ENCODE results near the gene CFAP47. TPM values are rescaled to one million over a fixed set of nuclear protein-coding genes. Genes with fewer than 3 reads are reported as not detected.

CFAP47 gene
- total and polyA plus RNA-seq, 2 of the 8 experiments (the other 6 are each of a cell fraction or from before 2014, with no cell fraction given): 0.04 TPM; not detected in 1

DNA sequence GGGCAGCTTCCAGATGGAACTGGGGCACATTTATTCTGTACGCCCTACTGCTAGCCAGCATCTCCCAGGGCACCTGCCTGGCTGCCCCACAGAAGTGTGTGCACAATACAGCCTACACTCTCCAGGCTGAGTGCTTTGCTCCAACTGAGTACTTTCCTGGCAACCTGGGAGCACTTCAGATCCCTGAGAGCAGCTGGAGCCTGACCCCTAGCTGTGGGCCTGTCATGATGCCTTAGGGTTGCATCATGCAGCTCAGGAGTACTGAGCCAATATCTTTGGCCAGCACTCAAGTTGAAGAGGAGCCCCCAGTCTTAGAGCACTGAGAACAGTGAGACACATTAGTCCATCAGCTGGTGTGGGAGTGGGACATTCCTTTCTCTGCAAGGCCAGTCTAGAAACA lies 321.9 kb downstream of the CFAP47 start:
- H3K14ac ChIP-seq (ENCODE audit: insufficient read length): no peak overlapping the region
- no peak overlapping the region for H3K4me2 ChIP-seq (ENCODE audit: insufficient read depth in 1 of 2, low read depth in 2 of 2, low read length in 2 of 2)
- no peak overlapping the region; the same call in 1 of the 2 replicates for H3K18ac ChIP-seq (ENCODE audit: extremely low read depth, low read length)
- H4K5ac ChIP-seq (ENCODE audit: insufficient read length, low read depth, low read length): no peak overlapping the region
- no peaks in the 10 kb centered on the region for H3K9me3 ChIP-seq (ENCODE audit: insufficient read depth in 2 of 2, low read depth in 1 of 2, low read length in 1 of 2)
- H2BK12ac ChIP-seq (ENCODE audit: low read depth, low read length): no peak overlapping the region
- no peak overlapping the region for H3K4me3 ChIP-seq (ENCODE audit: extremely low read depth in 1 of 4, insufficient read depth in 2 of 4, low read depth in 3 of 4, low read length in 4 of 4)
- H2AFZ ChIP-seq (ENCODE audit: low read length): no peak overlapping the region
- no peak overlapping the region for H3K9ac ChIP-seq (replicated peaks in 1 of 4; ENCODE audit: extremely low read depth in 1 of 4, low read depth in 3 of 4, low read length in 3 of 4)
- H3K23me2 ChIP-seq (ENCODE audit: low read depth, low read length): no peaks in the 10 kb centered on the region
- H2BK120ac ChIP-seq (replicated peaks; ENCODE audit: low read depth, low read length): no peak overlapping the region
- H4K8ac ChIP-seq (ENCODE audit: extremely low read depth, insufficient read depth, low read length): no peak overlapping the region
- no peaks in the 10 kb centered on the region for H3K79me1 ChIP-seq (ENCODE audit: low read depth, low read length)
- no peak overlapping the region for H3K23ac ChIP-seq (ENCODE audit: insufficient read length)
- no peaks in the 10 kb centered on the region for H3K4me1 ChIP-seq (replicated peaks in 1 of 4; ENCODE audit: control insufficient read depth in 3 of 4, insufficient read depth in 4 of 4, low read length in 3 of 4)
- WGBS, 2 experiments (ENCODE audit: extremely low coverage in 1 of 2, insufficient coverage in 1 of 2, insufficient read length in 1 of 2, insufficient replicate concordance in 2 of 2, low coverage in 1 of 2, low lambda C conversion rate in 2 of 2, missing lambda C conversion rate in 1 of 2): 100% methylated on average over 1 of the region's 1 CpG; no CpG with 5 or more reads in 1 of the 2 experiments
- FAIRE-seq (no peak), DNase-seq (ENCODE audit: low read depth in 1 of 2, low spot score in 2 of 2) (no peak)
- H2AK5ac ChIP-seq (ENCODE audit: low read depth, low read length): no peak overlapping the region
- H3K4ac ChIP-seq (replicated peaks; ENCODE audit: insufficient read length, low read depth, low read length): no peak overlapping the region
- no peak overlapping the region for H3K56ac ChIP-seq (replicated peaks; ENCODE audit: insufficient read length, low read depth, low read length)
- H3K27ac ChIP-seq (ENCODE audit: low read depth, low read length): no peak overlapping the region
- no peaks in the 10 kb centered on the region for H3K36me3 ChIP-seq (ENCODE audit: control insufficient read depth in 2 of 4, insufficient read depth in 4 of 4, low read length in 3 of 4)
- POLR2A ChIA-PET (ENCODE audit: partially characterized antibody): no interaction called here
- H4K20me1 ChIP-seq (replicated peaks in 1 of 2; ENCODE audit: control insufficient read depth in 1 of 2, insufficient read depth in 2 of 2, low read length in 2 of 2): no peaks in the 10 kb centered on the region
- no peak overlapping the region for H2BK20ac ChIP-seq (ENCODE audit: low read length)
- H3K27me3 ChIP-seq (replicated peaks in 1 of 4; ENCODE audit: control insufficient read depth in 3 of 4, extremely low read depth in 1 of 4, insufficient read depth in 3 of 4, low read length in 3 of 4): no peaks in the 10 kb centered on the region
- no peak overlapping the region for H4K91ac ChIP-seq (replicated peaks; ENCODE audit: insufficient read length, low read length)
- no peak overlapping the region for H2BK5ac ChIP-seq (ENCODE audit: low read depth, low read length)
- H3K79me2 ChIP-seq (ENCODE audit: control insufficient read depth in 1 of 2, insufficient read depth in 2 of 2, low read length in 2 of 2): no peaks in the 10 kb centered on the region
- H2BK15ac ChIP-seq (ENCODE audit: low read length): no peak overlapping the region
- TF ChIP-seq RAD21 (IDR thresholded peaks at IDR 0.05 in 1 of 2, conservative IDR thresholded peaks at IDR 0.05 in 1 of 2; ENCODE audit: low read depth in 2 of 2, low read length in 2 of 2) (peak; percentile 6 to 40; a peak in 1 of 4 replicates), SUZ12 (IDR thresholded peaks at IDR 0.05; ENCODE audit: low read length) (no peak)
- CTCF ChIA-PET (ENCODE audit: partially characterized antibody): interaction anchor here (0.9 kb wide), 1 partner anchor 256 kb away, joined by 3 read pairs; no protein-coding TSS in a partner anchor

All from H1 (cell line).